Neural cell (in vitro differentiated cells): Measurements from ENCODE around the gene SLC2A6. TPM values are rescaled to one million over a fixed set of nuclear protein-coding genes. Genes with fewer than 3 reads are reported as not detected.

Source experiments
- H2AFZ ChIP-seq: fragments of 200-600, 300-800 bp; sonication (generic), shearing (Covaris generic); 2 replicates; pipeline ENCODE4 v1.6.0; 2014; ENCODE audit warnings: low read depth, mild to moderate bottlenecking, antibody characterized with exemption, low read length, moderate library complexity
- H3F3A ChIP-seq: fragments of 200-600 bp; shearing (Covaris generic); 2 replicates; pipeline ENCODE4 v1.6.1; 2016; ENCODE audit warnings: mild to moderate bottlenecking, moderate library complexity, mixed read lengths, antibody characterized with exemption, low read length; ENCODE audit not compliant: insufficient read depth, poor library complexity, severe bottlenecking
- H3K27ac ChIP-seq: fragments of 200-600, 300-800 bp; sonication (generic), shearing (Covaris generic); 2 replicates; pipeline ENCODE4 v1.5.1; 2014; ENCODE audit warnings: mild to moderate bottlenecking, low read length, moderate library complexity
- H3K27me3 ChIP-seq: fragments of 300-800, 200-600 bp; sonication (generic), shearing (Covaris generic); 2 replicates; pipeline ENCODE4 v1.6.0; 2014; ENCODE audit warnings: mild to moderate bottlenecking, low read depth, low read length, moderate library complexity; ENCODE audit not compliant: insufficient read depth
- H3K36me3 ChIP-seq: fragments of 300-800, 200-600 bp; sonication (generic), shearing (Covaris generic); 2 replicates; pipeline ENCODE4 v1.5.1; 2014; ENCODE audit warnings: mild to moderate bottlenecking, antibody characterized with exemption, low read length, moderate library complexity; ENCODE audit not compliant: insufficient read depth
- H3K4me2 ChIP-seq: fragments of 300-800, 200-600 bp; sonication (generic), shearing (Covaris generic); 2 replicates; pipeline ENCODE4 v1.6.0; 2014; ENCODE audit warnings: mild to moderate bottlenecking, low read length
- H3K4me3 ChIP-seq: fragments of 300-800, 200-600 bp; sonication (generic), shearing (Covaris generic); 2 replicates; pipeline ENCODE4 v1.5.1; 2014; ENCODE audit warnings: mild to moderate bottlenecking, low read length, moderate library complexity
- H3K79me2 ChIP-seq: fragments of 200-600 bp; shearing (Covaris generic); replicated peaks from 2 replicates; pipeline ENCODE4 v1.6.0; 2014; ENCODE audit warnings: mild to moderate bottlenecking, low read length, moderate library complexity; ENCODE audit not compliant: insufficient read depth
- H3K9ac ChIP-seq: fragments of 300-800, 200-600 bp; sonication (generic), shearing (Covaris generic); 2 replicates; pipeline ENCODE4 v1.6.1; 2016; ENCODE audit warnings: mild to moderate bottlenecking, low read length, mixed read lengths
- H3K9me2 ChIP-seq: fragments of 200-600 bp; shearing (Covaris generic); 2 replicates; pipeline ENCODE4 v1.6.1; 2016; ENCODE audit warnings: mild to moderate bottlenecking, low read length, mixed read lengths; ENCODE audit not compliant: insufficient read depth
- H3K9me3 ChIP-seq: fragments of 200-600, 300-800 bp; sonication (generic), shearing (Covaris generic); 2 replicates; pipeline ENCODE4 v1.6.1; 2016; ENCODE audit warnings: mild to moderate bottlenecking, mixed run types, low read length, moderate library complexity, mixed read lengths
- H4K20me1 ChIP-seq: fragments of 200-600 bp; shearing (Covaris generic); 2 replicates; pipeline ENCODE4 v1.6.1; 2016; ENCODE audit warnings: mild to moderate bottlenecking, mixed run types; ENCODE audit not compliant: insufficient read depth
- EP300 ChIP-seq: fragments of 450-650 bp; conservative IDR thresholded peaks from 2 replicates; pipeline ENCODE4 v1.6.1; 2014; ENCODE audit warnings: antibody characterized with exemption, mild to moderate bottlenecking, moderate library complexity; ENCODE audit not compliant: poor library complexity, severe bottlenecking
- EZH2 ChIP-seq: fragments of 200-600, 300-800 bp; shearing (Covaris generic), sonication (generic); IDR thresholded peaks from 2 replicates; pipeline ENCODE4 v1.6.1; 2014; ENCODE audit warnings: antibody characterized with exemption, low read length, borderline replicate concordance, mild to moderate bottlenecking; ENCODE audit not compliant: insufficient read depth, poor library complexity, severe bottlenecking
- MXI1 ChIP-seq: fragments of 450-650 bp; conservative IDR thresholded peaks from 2 replicates; pipeline ENCODE4 v1.6.1; 2014; ENCODE audit warnings: antibody characterized with exemption, mild to moderate bottlenecking; ENCODE audit not compliant: poor library complexity, severe bottlenecking
- RAD21 ChIP-seq: fragments of 450-650 bp; conservative IDR thresholded peaks from 2 replicates; pipeline ENCODE4 v1.6.1; 2014; ENCODE audit warnings: antibody characterized with exemption, mild to moderate bottlenecking, moderate library complexity
- REST ChIP-seq: IDR thresholded peaks from 2 replicates; pipeline ENCODE4 v1.6.1; 2012; ENCODE audit warnings: borderline replicate concordance
- SMC3 ChIP-seq: fragments of 450-650 bp; conservative IDR thresholded peaks from 2 replicates; pipeline ENCODE4 v1.6.1; 2014; ENCODE audit warnings: antibody characterized with exemption, mild to moderate bottlenecking, moderate library complexity; ENCODE audit not compliant: poor library complexity
- TAF1 ChIP-seq: IDR thresholded peaks from 2 replicates; pipeline ENCODE4 v1.6.1; 2012; ENCODE audit warnings: low read depth
- polyA plus RNA-seq: library from polyadenylated mRNA; depleted of rRNA; stranded (reverse); fragments of >200 nt; gene quantifications from 2 replicates; pipeline ENCODE4 v1.2.3, GENCODE V29; 2014

Gene SLC2A6
- polyA plus RNA-seq, 1 donor from 2014 or later: 11.5 TPM

GRCh38 chr9:133516256-133516960 lies 37.5 kb upstream of the SLC2A6 start:
- H3K4me3 ChIP-seq: no peak overlapping the region
- H3K79me2 ChIP-seq: no peaks in the 10 kb centered on the region
- H3K9me3 ChIP-seq: no peaks in the 10 kb centered on the region
- no peaks in the 10 kb centered on the region for H3F3A ChIP-seq
- TF ChIP-seq EP300 (no peak), RAD21 (no peak), TAF1 (no peak), REST (no peak), MXI1 (no peak), EZH2 (no peak)
- no peaks in the 10 kb centered on the region for H3K9me2 ChIP-seq
- no peaks in the 10 kb centered on the region for H3K36me3 ChIP-seq
- no peak overlapping the region for H2AFZ ChIP-seq
- H3K27me3 ChIP-seq: no peaks in the 10 kb centered on the region
- H3K9ac ChIP-seq: no peak overlapping the region
- H4K20me1 ChIP-seq: no peaks in the 10 kb centered on the region
- H3K4me2 ChIP-seq: no peak overlapping the region
- no peak overlapping the region for H3K27ac ChIP-seq

- Histone ChIP-seq H2AFZ (no peak overlapping the region), H4K20me1 (no peaks in the 10 kb centered on the region), H3K27me3 (no peaks in the 10 kb centered on the region), H3K9me2 (no peaks in the 10 kb centered on the region), H3K27ac (no peak overlapping the region), H3K79me2 (no peaks in the 10 kb centered on the region), H3K9ac (no peak overlapping the region), H3K4me2 (no peak overlapping the region), H3K4me3 (no peak overlapping the region), H3K9me3 (no peaks in the 10 kb centered on the region), H3K36me3 (no peaks in the 10 kb centered on the region), H3F3A (no peaks in the 10 kb centered on the region)
- no peak for TF ChIP-seq SMC3
Measured at GRCh38 chr9:133515615-133516255, 36.8 kb upstream of the SLC2A6 start.

- no peak for TF ChIP-seq EP300
- Histone ChIP-seq H3K4me2 (no peak overlapping the region), H3K9me3 (no peaks in the 10 kb centered on the region), H3K27me3 (no peaks in the 10 kb centered on the region), H4K20me1 (no peaks in the 10 kb centered on the region), H3K9ac (no peak overlapping the region), H2AFZ (no peak overlapping the region), H3K27ac (no peak overlapping the region), H3K79me2 (no peaks in the 10 kb centered on the region), H3K4me3 (no peak overlapping the region), H3F3A (no peaks in the 10 kb centered on the region), H3K36me3 (no peaks in the 10 kb centered on the region), H3K9me2 (no peaks in the 10 kb centered on the region)
Measured at GRCh38 chr9:133515240-133515610, 36.3 kb upstream of the SLC2A6 start.
